GM18502 (cell line): Measurements from ENCODE around the gene SREBF1.

ENCODE experiments used
- ATAC-seq: cut with Tn5 transposase; IDR thresholded peaks from one replicate; pipeline ENCODE4 v1.9.1; 2021; ENCODE audit warnings: mild to moderate bottlenecking; ENCODE audit not compliant: unreplicated experiment, poor library complexity

The SREBF1 gene

DNA sequence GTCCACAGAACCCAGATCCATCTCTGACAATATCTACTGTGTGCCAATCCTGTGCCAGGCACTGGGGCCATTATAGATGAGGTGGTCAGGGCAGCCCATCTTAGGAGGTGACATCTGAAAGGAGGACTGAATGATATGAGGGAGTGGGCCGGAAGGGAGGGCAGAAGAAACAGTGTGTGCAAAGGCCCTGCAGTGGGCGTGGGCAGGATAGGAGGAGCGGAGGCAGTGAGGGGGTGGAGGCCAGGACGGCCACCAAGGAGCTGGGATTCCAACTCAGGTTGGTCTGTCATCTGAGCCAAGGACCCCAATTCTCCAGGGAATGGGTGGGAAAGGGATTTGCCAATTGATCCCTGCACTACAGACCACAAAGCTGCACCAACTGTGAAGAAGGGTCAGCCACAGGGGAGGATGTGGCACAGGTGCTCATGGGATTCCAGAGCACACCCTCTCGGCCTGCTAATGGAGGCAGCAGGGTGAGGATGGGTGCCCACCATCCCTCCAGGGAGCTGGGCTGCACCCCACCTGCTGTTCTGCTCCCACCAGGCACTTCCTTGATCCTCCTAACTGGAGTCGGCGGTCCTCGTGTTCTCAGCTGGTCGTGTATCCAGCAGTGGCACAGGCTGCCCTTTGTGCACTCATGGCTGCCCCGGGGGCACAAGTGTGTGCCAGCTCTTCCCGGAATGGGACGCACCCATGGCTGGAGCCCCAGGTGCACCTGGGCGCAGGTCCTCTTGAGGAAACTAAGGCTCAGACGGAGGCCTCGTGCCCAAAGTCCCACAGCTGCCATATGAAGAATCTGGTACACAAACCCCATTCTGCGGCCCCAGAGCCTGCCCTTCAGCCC lies 9.6 kb downstream of the SREBF1 start:
- ATAC-seq: no peak

DNA sequence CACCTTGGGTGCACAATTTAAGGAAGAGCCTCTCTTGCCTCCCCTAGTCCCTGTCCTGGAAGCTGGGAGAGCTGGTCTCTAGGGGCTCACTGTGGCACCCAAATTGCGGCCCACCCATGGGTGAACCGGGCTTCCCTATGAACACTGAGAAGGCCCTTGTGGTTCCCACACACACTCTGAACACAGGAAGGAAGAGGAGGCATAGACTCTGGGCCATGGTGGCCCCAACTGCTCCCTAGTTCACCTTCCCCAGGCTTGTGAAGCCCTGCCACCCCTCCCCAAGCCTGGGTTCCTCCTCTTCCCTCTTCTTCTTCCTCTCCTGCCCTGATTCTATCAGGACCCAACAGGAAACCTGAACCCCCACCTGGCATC lies 10.5 kb downstream of the SREBF1 start:
- no peak for ATAC-seq

GRCh38 chr17:17824783-17825614 lies 11.8 kb downstream of the SREBF1 start:
- no peak for ATAC-seq

DNA sequence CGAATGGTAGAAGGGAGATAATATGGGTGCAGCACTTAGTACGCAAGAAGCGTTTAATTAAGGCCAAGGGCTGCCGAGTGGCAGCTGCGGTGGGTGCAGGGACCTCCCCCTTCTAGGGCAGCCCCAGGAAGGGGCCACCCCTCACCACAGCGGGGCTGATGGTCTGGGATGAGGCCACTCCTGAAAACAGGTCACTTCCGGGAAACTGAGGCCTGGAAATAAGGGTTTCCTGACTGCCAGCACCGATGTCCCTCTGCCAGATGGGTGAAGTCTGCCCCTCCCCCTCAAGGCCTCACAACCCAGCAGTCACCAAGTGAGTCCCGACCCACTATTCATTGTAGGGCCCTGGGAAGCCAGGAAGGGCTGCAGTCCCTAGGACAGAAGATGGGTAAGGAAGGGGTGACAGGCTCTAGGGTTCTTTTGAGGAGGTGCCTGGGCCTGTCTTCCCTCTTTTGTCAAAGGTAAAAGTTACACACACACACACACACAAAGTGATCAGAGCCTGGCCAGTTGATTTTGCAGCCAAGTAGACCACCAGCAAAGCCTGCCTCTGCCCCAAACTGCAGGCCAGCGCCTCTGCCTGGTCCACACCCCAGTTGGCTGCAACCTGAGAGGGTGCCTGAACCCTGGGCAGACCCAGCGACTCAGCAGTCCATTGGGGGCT lies 12.5 kb downstream of the SREBF1 start:
- ATAC-seq: no peak

DNA sequence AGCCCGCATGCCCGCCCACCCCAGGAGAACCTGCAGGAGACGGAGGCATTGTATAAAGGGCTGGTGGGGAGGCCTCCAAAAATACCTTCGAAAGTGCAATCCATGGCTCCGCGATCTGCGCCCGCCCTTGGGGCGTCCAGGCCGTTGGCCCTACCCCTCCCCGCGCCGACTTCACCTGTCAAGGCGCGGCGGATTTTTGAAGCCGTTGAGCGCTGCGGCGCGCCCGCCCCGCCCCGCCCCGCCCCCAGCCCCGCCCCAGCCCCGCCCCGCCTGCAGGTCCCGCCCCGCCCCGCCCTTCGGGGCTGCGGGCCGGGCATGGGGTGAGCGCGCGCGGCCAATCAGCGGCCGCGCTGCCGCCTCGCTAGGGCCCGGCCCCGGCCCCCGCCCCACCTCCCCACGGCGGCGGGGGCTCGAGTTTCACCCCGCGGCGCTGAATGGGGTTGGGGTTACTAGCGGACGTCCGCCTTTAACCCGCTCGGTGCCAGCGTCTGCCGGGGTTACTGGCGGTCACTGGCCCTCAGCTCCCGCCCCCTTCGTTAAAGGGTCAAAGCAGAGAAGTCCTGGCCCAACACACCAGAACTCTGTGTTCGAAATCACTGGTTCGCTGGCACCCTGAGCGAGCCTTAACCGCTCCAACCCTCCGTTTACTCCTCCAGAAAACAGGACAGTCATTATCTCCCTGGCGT lies 13.2 kb downstream of the SREBF1 start:
- ATAC-seq: peak; percentile 77

GRCh38 chr17:17822616-17823015 lies 14.2 kb downstream of the SREBF1 start:
- ATAC-seq: no peak

DNA sequence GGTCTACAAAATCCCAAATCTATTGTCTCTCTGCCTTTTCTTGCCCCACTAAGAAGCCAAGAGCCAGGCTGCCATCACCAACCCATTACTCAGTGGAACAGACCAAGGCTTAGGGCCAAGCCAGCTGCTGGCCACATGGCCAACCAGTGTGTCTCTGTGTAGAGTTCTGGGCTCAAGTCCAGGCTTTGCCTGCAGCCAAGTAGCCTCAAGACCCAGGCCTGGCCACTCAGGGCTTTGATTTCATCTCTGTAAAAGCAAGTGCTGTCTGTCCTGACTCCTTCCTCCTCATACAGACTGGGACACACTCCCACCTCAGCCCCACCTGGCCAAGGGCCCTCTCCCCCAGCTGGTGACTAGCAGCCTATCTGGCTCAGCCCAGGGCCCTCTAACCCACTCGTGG lies 14.6 kb downstream of the SREBF1 start:
- ATAC-seq: no peak

GRCh38 chr17:17820463-17821158 lies 16.2 kb downstream of the SREBF1 start:
- ATAC-seq: no peak

DNA sequence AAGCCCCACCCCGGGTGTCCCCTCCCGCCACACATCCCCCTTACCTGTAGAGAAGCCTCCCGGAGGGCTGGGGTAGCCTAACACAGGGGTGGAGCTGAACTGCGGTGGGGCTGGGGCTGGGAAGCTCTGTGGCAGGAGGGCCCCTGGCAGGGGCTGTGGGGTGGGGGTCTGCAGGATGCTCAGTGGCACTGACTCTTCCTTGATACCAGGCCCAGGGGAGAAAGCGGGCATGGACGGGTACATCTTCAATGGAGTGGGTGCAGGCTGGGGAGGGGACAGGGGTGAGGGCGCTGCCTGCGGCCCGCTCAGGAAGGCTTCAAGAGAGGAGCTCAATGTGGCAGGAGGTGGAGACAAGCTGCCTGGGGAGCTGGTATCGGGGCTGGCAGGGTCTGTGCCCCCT lies 16.7 kb downstream of the SREBF1 start:
- ATAC-seq: no peak

- ATAC-seq: peak; percentile 54
These were observed 17.2 kb downstream of the SREBF1 start for GRCh38 chr17:17819561-17819995.

- ATAC-seq: no peak
These were observed 17.7 kb downstream of the SREBF1 start for GRCh38 chr17:17819111-17819510.

- ATAC-seq: no peak
These were observed 18.7 kb downstream of the SREBF1 start for GRCh38 chr17:17818088-17818526.

- no peak for ATAC-seq
These were observed 19.2 kb downstream of the SREBF1 start for GRCh38 chr17:17817552-17817947.

GRCh38 chr17:17816831-17817551 lies 19.8 kb downstream of the SREBF1 start:
- ATAC-seq: no peak

DNA sequence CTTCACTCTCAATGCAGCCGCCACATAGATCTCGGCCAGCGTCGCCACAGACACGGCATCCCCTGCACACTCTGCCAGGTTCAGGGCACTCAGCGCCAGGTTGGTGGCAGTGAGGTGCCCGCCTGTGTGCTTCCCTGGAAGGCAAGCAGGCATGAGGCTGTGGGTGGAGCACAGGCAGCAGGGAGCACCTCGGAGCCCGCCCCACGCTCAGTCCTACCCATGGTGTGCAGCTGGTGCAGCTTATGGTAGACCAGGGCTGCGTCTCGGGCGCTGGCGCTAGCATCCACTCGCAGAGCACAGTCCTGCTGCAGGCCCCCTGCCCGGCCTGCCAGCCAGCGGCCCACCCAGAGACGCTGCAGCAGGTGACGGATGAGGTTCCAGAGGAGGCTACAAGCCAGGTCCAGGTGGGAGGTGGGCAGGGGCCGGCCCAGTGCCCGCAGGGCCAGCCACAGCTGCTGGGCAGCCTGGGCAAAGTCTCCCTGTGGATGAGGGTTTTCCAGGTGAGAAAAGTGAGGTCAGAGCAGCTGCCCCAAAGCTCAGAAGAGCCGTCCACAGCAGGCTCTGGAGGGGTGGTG lies 20.5 kb downstream of the SREBF1 start:
- ATAC-seq: no peak

- no peak for ATAC-seq
These were observed 21.2 kb downstream of the SREBF1 start for GRCh38 chr17:17815436-17816200.

- no peak for ATAC-seq
These were observed 21.8 kb downstream of the SREBF1 start for GRCh38 chr17:17815062-17815406.
